Mucosa of gallbladder (tissue), 1 donor: ENCODE data around the gene SUPT3H. TPM values are rescaled to one million over a fixed set of nuclear protein-coding genes. Genes with fewer than 3 reads are reported as not detected.
"Not testable (repeated sequence)": the region's sequence is repeated elsewhere in the genome, so short reads cannot be mapped to it uniquely, and the experiment has no call there.

ENCODE experiments used
- DNase-seq: peaks from one replicate; pipeline ENCODE4 v3.0.0-alpha.2; 2020; ENCODE audit warnings: low spot score
- total RNA-seq: library from RNA; stranded (reverse); gene quantifications from one replicate; pipeline ENCODE4 v1.2.1, GENCODE V29; 2021
- donor health status: DM: no; HTN: no; CAD: no.

SUPT3H gene
- total RNA-seq, 1 donor from 2014 or later, result 5.1 TPM

DNA sequence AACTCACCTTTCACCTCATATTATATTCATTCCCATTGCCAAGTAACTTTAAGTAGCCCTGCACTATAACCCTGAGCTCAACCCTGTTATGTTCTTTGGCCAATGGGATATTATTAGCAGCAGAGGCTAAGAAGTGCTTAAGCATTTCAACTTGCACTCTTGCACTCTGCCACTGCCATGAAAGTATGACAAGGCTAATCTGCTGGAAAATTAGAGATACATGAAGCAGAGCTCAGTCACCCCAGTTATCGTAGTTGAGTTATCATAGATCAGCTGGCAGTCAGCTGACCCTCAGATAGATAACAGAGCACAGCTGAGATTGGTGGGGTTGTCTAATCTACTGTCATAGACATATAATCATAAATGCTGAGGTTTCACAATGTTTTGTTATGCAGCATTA lies 259.0 kb downstream of the SUPT3H start:
- no peak for DNase-seq

DNA sequence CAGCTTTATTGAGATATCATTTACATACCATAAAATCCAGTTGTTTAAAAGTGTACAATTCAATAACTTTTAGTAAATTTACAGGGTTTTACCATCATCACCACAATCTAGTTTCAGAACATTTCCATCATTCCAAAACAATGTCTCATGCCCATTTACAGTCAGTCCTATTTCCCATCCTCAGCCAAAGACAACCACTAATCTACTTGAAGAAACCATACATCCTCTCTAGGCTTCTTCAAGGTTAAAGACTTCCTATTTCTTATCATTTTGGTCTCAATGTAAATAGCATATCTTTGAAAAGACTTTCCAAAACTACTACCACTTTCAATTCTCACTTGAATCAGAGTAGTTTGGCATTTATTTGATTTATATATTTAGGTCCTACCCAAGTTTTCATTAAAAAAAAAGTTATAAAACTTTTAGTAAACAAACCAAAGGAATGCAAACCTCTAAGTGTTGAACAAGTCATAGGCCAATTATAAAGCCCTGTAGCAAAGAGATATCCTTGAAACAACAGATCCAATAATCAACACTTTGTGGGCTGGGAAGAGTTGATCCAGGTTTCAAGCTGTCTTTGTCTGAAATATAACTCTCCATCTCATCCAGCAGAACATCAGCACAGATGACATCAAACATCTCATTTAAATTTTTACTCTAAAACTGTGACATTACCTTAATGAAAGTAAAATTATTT lies 260.9 kb downstream of the SUPT3H start:
- no peak for DNase-seq

DNA sequence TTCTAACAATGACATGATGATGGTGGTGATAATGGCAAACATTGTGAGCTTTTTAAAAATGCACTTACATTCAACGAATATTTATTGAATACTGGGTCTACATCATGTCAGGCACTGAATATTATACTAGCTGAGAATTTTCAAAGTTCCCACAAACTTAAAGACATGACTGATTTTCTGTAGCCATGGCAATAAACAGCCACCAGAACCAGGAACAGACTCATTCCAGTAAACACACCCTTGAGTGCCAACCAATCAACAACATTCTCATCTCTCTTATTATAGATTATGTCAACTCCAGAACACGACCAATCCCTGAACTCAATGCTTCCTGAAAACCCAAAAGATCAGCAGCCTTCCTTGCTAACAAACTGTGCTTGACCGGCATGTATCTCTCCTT lies 262.0 kb downstream of the SUPT3H start:
- DNase-seq, result no peak

DNA sequence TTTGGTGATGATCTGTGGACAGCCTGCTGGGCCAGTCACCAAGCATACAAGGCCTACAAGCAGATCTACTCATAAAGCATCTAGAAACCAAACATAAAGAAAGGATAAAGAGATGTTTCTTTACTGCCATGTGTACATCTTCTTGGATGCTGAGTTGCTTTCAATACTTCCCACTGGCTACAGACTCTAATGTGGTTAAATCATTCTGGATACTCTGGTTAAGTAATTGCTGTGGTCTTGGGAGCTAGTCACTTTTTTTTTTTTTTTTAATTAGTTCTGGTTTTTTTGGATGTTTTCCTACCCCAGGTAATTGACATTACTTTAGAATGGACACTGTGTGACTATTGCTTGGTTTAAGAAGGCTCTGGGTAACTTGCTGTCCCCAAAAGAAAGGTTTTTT lies 265.0 kb downstream of the SUPT3H start:
- DNase-seq, result no peak

DNA sequence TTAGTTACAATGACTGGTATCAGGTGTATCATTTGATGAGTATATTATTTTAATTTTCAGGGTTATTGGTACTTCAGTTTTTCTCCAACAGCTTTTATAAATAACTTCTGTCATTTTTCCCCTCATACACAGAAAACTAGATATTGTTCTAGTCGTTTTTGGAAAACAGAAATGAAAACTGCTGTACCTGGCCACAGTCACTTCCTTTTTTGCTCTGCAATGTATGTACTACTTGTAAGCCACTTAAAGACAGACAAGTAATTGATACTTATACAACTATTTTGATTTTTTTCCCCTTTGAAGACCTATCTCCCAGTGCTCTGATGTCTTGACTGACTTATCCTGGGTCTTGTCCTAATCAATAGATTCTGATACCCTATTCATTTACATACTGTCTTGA lies 268.2 kb downstream of the SUPT3H start:
- DNase-seq, result no peak

DNA sequence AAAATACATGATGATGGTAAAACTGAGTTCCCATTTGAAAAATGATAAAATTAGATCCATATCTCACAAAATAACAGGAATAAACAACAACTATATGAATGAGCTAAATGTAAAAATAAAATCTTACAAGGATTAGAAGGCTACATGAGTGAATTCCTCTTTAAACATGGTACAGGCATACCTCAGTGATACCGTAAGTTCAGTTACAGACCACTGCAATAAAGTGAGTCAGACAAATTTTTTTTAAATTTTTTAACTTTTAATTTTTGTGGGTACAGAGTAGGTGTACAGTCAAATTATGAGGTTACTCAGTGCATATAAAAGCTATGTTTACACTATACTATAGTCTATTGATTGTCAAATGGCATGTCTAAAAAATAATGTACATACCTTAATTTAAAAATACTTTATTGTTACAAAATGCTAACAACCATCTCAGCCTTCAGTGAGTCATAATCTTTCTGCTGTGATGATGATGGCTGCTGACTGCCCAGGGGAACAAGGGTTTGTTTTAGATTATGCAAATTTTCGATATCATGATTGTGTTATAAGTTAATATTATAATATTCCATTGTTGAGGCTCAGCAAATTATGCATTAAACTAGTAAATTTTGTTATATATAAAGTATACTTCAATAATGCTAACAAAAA lies 272.4 kb downstream of the SUPT3H start:
- no peak for DNase-seq

DNA sequence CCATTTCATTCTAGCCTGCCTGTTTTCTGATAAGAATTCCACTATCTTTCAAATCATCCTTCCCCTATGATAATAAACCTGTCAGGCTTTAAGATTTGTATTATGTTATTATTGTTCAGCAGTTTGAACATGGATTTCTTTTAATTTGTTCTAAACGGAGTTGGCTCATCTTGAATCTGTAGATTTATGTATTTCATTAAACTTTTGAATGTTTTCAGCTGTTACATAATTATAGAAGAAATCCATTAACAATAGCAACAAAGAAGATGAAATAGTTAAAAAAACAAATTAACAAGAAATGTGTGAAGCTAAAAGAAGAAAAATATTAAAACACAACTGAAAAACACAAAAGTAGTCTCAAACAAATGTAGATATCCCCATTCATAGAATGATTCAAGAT lies 273.3 kb downstream of the SUPT3H start:
- no peak for DNase-seq

DNA sequence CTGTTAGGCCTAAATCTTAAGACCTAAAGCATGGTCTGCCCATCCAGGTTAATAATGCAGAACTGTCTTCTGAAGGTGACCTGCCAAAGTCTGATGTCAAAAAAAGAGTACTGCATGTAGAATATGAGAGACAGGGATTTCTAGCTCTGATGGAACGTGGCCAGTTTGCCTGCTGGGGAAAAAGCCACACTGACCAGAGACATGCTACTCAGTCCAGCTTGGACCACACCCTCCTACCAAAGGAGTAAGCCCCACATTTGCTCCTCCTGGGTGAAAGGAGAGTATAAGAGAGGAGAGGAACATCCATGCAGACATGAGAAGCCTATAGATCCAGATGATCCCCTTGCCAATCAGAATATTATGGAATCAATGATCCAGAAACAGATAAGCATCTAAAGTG lies 279.5 kb downstream of the SUPT3H start:
- DNase-seq, result no peak

DNA sequence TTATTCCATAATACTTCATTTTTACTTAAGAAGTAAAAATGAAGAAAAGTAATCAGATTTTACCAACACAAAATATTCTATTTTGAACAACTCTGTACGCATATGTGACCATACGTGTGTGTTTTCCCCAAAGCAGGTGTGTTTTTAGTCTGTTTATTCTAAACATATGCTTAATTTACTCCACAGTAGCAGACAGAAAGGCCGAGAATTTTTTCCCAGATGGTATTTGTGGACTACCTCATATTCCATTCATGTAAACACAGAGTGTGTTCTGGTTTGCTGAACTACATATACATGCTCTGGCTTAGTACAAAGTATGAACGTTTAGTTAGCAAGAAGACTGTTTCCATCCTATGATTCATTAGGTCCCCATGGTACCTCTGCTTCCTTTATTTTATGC lies 282.9 kb downstream of the SUPT3H start:
- no peak for DNase-seq

DNA sequence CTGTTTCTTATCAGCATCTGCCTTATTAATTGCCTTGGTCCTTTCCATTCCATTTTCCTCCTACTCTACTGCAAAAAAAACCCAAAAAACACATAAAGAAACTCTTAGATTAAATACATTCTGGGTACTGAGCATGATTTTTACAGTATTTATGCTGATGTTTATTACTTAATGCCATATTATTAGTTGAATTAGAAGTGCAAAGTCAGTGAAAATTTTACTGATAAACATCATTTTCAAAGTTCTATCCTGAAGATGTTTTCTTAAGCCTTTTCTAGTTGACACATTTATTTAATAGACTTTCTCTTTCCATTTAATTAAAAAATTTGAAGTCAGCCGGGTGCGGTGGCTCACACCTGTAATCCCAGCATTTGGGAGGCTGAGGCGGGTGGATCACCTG lies 285.6 kb downstream of the SUPT3H start:
- no peak for DNase-seq

DNA sequence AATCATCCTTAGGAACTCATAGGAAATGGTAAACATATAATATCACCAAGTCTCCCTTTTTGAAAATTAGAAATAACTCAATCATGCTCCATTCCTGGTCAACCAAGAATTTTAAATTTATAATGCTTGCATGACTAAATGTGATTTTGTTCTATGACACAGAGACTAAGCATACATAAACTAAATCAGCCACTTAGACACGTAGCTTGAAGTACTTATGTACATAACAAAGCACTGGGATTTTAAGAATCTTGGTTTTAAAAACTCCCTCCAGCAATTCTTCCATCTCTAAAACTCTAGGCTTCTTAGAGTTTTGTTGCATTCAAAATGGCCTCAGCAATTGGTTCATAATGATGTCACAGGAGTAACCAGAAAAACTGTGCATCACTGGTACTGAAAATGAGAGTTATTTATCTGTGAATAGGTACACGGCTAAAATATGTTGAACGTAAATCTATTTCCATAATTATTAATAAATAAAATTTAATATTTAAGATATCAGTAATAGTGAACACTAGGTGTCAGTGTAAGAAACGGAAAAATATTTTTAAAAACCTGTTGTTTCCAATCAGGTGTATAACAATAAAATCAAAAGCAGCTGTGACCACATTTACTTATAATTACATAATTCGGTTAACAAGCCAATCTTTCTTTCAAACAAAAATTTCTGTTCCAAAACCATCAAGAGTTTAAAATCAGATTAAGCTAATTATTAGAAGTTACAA lies 291.2 kb downstream of the SUPT3H start:
- no peak for DNase-seq

DNA sequence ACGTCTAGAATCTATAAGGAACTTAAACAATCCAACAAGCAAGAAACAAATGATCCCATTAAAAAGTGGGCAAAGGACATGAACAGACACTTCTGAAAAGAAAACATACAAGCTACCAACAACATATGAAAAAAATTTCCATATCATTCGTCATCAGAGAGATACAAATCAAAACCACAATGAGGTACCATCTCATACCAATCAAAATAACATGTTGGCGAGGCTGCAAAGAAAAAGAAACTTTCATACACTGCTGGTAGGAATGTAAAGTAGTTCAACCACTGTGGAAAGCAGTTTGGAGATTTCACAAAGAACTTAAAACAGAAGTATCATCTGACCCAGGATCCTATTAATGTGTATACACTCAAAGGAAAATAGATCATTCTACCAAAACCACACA lies 293.5 kb downstream of the SUPT3H start:
- DNase-seq, result no peak

DNA sequence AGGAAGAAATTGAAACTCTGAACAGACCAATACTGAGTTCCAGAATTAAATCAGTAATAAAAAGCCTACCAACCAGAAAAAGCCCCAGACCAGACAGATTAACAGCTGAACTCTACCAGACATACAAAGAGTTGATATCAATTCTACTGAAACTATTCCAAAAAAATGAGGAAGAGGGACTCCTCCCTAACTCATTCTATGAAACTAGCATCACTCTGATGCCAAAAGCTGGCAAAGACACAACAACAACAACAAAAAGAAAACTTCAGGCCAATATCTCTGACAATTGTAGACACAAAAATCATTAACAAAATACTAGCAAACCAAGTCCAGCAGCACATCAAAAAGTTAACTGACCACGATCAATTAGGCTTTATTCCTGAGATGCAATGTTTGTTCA lies 295.6 kb downstream of the SUPT3H start:
- no peak for DNase-seq

DNA sequence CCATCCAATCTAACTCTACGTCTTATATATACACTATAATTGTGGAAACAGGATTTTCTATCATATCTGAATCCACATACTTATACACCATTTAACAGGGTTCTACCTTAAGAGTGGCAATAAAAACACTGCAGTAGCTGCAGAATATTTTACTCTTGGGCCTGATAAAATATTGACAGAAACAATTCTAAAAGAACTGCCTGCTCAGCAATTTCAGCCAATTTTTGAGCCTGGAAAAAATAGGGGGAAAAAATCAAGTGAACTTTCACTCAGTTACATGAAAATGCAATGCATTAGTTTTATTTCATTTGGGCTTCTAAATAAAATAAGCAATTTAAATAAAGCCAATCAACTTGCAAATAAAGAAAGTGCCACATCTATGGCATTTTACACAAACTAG lies 296.1 kb downstream of the SUPT3H start:
- DNase-seq, result no peak

DNA sequence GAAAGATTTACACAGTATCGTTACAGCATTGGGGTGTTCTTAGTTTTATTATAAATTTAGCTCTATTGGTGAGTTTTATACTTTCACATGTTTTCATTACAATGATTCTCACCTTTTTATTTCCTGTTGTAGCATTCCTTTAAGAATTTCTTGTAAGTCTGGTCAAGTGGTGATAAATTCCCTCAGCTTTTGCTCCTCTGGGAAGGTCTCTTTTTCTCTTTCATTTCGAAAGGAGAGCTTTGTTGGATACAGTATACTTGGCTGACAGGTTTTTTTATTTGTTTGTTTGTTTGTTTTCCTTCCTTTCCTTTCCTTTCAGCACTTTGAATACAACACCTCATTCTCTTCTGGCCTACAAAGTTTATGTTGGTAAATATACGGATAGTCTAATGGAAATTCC lies 299.3 kb downstream of the SUPT3H start:
- no peak for DNase-seq

DNA sequence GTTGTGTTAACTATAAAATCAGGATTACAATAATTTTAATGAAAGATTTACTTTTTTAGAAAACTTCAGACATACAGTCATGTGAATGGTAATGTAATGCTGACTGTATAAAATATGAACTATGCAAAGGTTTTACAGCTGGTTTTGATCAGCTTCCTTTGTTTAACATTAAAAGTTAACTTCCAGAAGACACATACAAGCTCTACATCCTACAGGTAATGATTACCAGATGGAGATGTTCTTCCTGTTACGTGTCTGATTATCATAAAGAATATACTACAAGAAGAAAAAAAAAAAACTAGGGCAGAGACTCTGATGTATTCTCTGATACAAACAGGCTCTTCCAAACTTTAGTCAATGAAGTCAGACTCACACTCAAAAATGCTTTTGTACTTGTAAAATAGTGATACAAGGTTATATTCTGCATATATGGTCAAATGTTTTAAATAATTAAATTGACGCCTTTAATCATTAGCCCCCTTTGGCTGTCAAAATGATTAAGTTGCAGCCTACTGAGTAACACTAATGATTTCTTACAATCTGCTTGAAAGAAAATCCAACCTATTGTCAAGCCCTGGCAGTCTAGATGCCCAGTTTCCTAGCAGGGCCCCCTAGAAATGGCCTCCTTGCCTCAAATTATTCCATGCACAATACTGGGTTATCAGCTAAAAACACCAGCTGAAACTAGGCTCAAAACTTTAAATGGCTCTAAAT lies 301.4 kb downstream of the SUPT3H start:
- DNase-seq, result no peak

DNA sequence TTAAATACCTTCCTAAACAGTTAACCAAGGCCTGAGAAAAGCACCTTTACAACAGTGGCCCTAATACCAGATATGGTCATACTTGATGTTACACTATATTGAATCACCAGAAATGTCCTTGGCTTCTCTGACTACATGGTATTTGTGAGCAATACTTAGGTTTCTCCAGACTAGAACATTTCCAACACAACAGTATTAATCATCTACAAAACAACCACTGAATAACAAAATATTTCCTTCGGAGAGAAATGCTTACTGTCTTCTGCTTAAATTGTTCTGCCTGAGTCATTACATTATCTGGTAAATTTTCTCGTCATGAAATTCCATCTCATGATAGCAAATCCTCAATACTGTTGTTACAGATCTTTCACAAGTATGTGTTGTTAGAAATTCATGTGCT lies 302.5 kb downstream of the SUPT3H start:
- no peak for DNase-seq

DNA sequence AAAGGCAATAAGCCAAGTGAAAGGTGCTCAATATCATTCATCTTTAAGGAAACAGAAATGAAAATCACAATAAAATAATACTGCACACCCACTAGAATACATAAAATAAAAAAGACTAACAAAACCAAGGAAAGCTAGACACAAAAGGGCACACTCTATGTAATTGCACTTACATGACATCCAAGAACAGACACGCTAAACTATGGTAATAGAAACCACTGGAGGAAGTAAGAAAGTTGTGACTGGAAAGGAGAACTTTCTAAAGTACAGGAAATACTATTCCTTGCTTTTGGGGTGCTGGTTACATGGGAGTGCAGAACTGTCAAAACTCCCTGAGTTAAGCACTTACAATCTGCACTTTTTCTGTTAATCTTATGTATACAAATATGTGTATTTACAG lies 303.3 kb downstream of the SUPT3H start:
- DNase-seq, result no peak

DNA sequence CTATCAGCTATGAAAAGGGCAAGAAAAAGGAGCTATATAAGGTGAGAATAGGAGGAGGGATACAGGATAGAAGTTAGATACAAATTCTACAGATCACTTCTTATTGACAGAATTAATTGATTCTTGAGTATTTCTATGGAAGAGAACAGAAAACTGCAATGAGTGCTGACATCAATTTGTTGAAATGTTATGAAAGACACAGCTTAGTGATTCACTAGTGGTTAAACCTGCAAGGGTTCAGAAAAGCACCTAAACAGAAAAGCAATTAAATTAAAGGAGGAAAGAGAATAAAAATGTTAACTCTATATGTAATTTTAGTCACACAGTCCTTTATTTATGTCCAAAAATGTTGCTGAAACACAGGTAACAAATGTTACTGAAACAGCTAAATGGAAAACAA lies 304.0 kb downstream of the SUPT3H start:
- DNase-seq, result no peak

DNA sequence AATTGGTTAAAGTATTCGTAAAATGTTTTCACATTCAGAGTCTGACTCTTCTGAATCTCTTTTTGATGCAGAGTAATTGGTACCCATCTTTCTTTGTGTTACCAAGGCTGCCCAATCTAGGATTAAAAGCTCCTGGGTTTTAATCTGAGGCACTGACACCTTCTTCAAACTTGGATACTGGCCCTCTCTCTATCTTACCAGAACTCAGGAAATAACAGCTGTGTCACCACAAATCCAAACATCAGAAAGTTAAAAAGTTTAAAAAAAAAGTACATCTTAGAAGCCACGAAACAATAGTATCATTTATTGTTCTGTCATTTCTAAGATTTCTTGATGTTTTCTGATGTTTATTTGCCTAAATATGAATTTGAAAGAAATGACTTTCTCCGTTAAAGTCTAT lies 305.1 kb downstream of the SUPT3H start:
- DNase-seq, result no peak

DNA sequence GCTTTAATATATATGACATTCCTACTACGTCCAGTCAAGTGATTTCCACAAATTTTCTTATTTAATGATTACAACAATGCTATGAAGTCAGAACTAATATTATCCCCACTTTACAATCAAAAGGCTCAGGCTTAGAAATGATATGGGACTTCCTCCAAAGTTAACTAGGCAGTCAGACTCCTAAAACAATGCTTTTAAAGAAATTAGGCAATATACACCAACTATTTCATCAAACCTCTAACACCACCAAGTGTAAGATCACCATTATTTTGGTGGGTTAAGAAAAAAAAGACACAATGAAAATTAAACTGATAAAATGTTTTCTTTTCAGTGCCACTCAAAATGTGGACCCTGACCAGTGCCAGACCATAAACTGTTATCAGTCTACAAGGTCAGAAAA lies 305.7 kb downstream of the SUPT3H start:
- DNase-seq, result no peak

DNA sequence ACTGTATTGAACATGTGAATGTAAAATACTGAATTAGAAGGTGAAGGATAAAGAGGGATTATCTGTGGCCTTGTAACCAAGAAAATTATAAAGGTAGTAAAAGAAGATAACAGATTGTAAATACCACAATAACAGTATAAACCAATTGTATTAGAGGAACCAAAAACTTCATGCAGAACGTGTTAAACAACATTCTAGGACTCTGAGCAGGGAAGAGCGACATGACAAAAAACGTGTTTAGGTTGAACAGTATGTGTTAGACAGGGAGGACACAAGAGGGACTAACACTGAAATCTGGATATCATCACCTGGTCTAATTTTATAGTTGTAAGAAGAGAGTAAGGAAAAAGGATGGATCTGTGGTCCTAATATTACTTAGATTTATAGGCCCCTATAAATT lies 308.6 kb downstream of the SUPT3H start:
- DNase-seq, result no peak

DNA sequence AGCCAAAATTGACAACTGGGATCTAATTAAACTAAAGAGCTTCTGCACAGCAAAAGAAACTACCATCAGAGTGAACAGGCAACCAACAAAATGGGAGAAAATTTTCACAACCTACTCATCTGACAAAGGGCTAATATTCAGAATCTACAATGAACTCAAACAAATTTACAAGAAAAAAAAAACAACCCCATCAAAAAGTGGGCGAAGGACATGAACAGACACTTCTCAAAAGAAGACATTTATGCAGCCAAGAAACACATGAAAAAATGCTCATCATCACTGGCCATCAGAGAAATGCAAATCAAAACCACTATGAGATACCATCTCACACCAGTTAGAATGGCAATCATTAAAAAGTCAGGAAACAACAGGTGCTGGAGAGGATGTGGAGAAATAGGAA lies 310.3 kb downstream of the SUPT3H start:
- DNase-seq, result not testable (repeated sequence)
